ENCODE data around the gene NTF3. TPM values are rescaled to one million over a fixed set of nuclear protein-coding genes. Genes with fewer than 3 reads are reported as not detected.

The NTF3 gene
- polyA plus RNA-seq, 1 of the 3 experiments (the other 2 are of a cell fraction) = not detected

DNA sequence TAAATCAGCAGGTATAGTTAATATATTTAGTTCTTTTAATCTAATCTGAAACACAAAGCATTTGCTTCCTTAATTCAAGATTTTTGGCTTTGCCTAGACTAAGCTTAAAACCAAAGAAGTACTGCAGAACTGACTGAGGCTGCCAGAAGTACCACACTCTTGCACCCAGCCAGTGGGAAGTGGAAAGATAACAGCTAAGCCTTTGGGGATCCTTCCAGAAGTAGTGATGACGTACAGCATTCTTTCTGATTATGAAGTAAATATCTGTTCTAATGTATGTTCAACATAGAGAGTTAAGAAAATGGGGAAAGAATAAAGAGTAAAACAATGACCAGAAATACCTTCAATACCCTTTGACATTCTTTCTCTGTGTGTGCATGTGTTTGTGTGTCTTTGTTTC is 19.3 kb downstream of the NTF3 start:
- ChIA-PET CTCF (interaction anchor here (2.6 kb wide), 1 partner anchor 9 kb away, joined by 8 read pairs; no protein-coding TSS in a partner anchor), POLR2A (no interaction called here)
- 5% methylated on average over 1 of the region's 1 CpG for WGBS (ENCODE audit: low lambda C conversion rate)
- no peak overlapping the region for H3K4me3 ChIP-seq (ENCODE audit: low read depth in 2 of 2, low read length in 1 of 2)
- no peak for DNase-seq
- no peak for TF ChIP-seq MXI1 (IDR thresholded peaks at IDR 0.05; ENCODE audit: low read depth, low read length)
- TF ChIP-seq FOXM1 (IDR thresholded peaks at IDR 0.05; ENCODE audit: low read depth) = no peak
- no peak for TF ChIP-seq RCOR1 (IDR thresholded peaks at IDR 0.05; ENCODE audit: low read length)
- TF ChIP-seq RXRA (IDR thresholded peaks at IDR 0.05; ENCODE audit: borderline replicate concordance, low read depth) = no peak
- TF ChIP-seq NFIC (IDR thresholded peaks at IDR 0.05; ENCODE audit: borderline replicate concordance) = no peak
- TF ChIP-seq, protein P1, sequence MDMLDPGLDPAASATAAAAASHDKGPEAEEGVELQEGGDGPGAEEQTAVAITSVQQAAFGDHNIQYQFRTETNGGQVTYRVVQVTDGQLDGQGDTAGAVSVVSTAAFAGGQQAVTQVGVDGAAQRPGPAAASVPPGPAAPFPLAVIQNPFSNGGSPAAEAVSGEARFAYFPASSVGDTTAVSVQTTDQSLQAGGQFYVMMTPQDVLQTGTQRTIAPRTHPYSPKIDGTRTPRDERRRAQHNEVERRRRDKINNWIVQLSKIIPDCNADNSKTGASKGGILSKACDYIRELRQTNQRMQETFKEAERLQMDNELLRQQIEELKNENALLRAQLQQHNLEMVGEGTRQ (IDR thresholded peaks at IDR 0.05; ENCODE audit: borderline replicate concordance, low read depth, low read length) = no peak
- no peak for TF ChIP-seq EP300 (IDR thresholded peaks at IDR 0.05; ENCODE audit: borderline replicate concordance in 1 of 2, low read depth in 1 of 2, low read length in 1 of 2)
- TF ChIP-seq SIN3A (IDR thresholded peaks at IDR 0.05; ENCODE audit: borderline replicate concordance, low read depth, low read length) = no peak
- TF ChIP-seq, protein P2, sequence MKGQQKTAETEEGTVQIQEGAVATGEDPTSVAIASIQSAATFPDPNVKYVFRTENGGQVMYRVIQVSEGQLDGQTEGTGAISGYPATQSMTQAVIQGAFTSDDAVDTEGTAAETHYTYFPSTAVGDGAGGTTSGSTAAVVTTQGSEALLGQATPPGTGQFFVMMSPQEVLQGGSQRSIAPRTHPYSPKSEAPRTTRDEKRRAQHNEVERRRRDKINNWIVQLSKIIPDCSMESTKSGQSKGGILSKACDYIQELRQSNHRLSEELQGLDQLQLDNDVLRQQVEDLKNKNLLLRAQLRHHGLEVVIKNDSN (IDR thresholded peaks at IDR 0.05; ENCODE audit: borderline replicate concordance, low read depth) = no peak
- TF ChIP-seq EZH2phosphoT487 (IDR thresholded peaks at IDR 0.05; ENCODE audit: borderline replicate concordance, low read depth) = no peak
- TF ChIP-seq TAF1 (IDR thresholded peaks at IDR 0.05; ENCODE audit: borderline replicate concordance, low read depth, low read length) = no peak
- TF ChIP-seq RAD21 (IDR thresholded peaks at IDR 0.05; ENCODE audit: low read length) = no peak
- TF ChIP-seq GABPA (IDR thresholded peaks at IDR 0.05; ENCODE audit: low read depth) = no peak
- TF ChIP-seq, protein P3, sequence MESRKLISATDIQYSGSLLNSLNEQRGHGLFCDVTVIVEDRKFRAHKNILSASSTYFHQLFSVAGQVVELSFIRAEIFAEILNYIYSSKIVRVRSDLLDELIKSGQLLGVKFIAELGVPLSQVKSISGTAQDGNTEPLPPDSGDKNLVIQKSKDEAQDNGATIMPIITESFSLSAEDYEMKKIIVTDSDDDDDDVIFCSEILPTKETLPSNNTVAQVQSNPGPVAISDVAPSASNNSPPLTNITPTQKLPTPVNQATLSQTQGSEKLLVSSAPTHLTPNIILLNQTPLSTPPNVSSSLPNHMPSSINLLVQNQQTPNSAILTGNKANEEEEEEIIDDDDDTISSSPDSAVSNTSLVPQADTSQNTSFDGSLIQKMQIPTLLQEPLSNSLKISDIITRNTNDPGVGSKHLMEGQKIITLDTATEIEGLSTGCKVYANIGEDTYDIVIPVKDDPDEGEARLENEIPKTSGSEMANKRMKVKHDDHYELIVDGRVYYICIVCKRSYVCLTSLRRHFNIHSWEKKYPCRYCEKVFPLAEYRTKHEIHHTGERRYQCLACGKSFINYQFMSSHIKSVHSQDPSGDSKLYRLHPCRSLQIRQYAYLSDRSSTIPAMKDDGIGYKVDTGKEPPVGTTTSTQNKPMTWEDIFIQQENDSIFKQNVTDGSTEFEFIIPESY (IDR thresholded peaks at IDR 0.05; ENCODE audit: borderline replicate concordance, low read depth) = no peak
- TF ChIP-seq, protein P4, sequence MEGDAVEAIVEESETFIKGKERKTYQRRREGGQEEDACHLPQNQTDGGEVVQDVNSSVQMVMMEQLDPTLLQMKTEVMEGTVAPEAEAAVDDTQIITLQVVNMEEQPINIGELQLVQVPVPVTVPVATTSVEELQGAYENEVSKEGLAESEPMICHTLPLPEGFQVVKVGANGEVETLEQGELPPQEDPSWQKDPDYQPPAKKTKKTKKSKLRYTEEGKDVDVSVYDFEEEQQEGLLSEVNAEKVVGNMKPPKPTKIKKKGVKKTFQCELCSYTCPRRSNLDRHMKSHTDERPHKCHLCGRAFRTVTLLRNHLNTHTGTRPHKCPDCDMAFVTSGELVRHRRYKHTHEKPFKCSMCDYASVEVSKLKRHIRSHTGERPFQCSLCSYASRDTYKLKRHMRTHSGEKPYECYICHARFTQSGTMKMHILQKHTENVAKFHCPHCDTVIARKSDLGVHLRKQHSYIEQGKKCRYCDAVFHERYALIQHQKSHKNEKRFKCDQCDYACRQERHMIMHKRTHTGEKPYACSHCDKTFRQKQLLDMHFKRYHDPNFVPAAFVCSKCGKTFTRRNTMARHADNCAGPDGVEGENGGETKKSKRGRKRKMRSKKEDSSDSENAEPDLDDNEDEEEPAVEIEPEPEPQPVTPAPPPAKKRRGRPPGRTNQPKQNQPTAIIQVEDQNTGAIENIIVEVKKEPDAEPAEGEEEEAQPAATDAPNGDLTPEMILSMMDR (IDR thresholded peaks at IDR 0.05) = no peak
- no peak for TF ChIP-seq SMC3 (IDR thresholded peaks at IDR 0.05; ENCODE audit: low read depth, low read length)
- TF ChIP-seq TCF12 (IDR thresholded peaks at IDR 0.05) = no peak
- no peak for TF ChIP-seq TEAD4 (IDR thresholded peaks at IDR 0.05; ENCODE audit: borderline replicate concordance, insufficient read depth)
- no peaks in the 10 kb centered on the region for H3K4me1 ChIP-seq (ENCODE audit: control insufficient read depth in 1 of 2, insufficient read depth in 2 of 2, low read depth in 1 of 2, low read length in 1 of 2)
- H3K9me3 ChIP-seq = no peaks in the 10 kb centered on the region
- H3K79me2 ChIP-seq (ENCODE audit: insufficient read depth) = no peaks in the 10 kb centered on the region
- H3K9ac ChIP-seq = no peak overlapping the region
- H3K27ac ChIP-seq (ENCODE audit: low read depth in 2 of 2, low read length in 1 of 2) = no peak overlapping the region
- H3K4me2 ChIP-seq = no peak overlapping the region
- no peak overlapping the region for H2AFZ ChIP-seq (ENCODE audit: low read depth)
- H4K20me1 ChIP-seq (ENCODE audit: insufficient read depth) = no peaks in the 10 kb centered on the region
- peaks cover 82% of the 10 kb centered on the region for H3K27me3 ChIP-seq (ENCODE audit: insufficient read depth)
- no peaks in the 10 kb centered on the region for H3F3A ChIP-seq (replicated peaks; ENCODE audit: insufficient read depth)
- H3K36me3 ChIP-seq (replicated peaks in 1 of 2; ENCODE audit: control insufficient read depth in 1 of 2, insufficient read depth in 2 of 2, low read length in 1 of 2) = no peaks in the 10 kb centered on the region
- H3K9me2 ChIP-seq = no peaks in the 10 kb centered on the region
